ENCODE data around the gene GLIPR1L2.
"Not testable (repeated sequence)": the region's sequence is repeated elsewhere in the genome, so short reads cannot be mapped to it uniquely, and the experiment has no call there.

The GLIPR1L2 gene

GRCh38 chr12:75390899-75391538, at the start of gene GLIPR1L2:
TSS of gene GLIPR1L2 (plus strand) at chr12:75391089. CDS start at chr12:75391117, 28 bp downstream.
- Histone ChIP-seq H3K4me2 (ENCODE audit: low read depth, low read length) (peak within 1 kb of the TSS; percentile 91), H3K4me3 (ENCODE audit: low read length) (peak within 1 kb of the TSS; percentile 85), H3K9ac (ENCODE audit: low read length) (peak within 1 kb of the TSS; percentile 81), H3K27ac (ENCODE audit: low read length) (peak within 1 kb of the TSS; percentile 85), H3K9me3 (replicated peaks; ENCODE audit: insufficient read depth, low read length) (no peaks in the 10 kb centered on the region), H4K20me1 (ENCODE audit: insufficient read depth, low read length) (no peaks in the 10 kb centered on the region), H3F3A (ENCODE audit: insufficient read depth, low read length) (peaks cover 24% of the 10 kb centered on the region), H3K9me2 (replicated peaks; ENCODE audit: insufficient read depth, low read length) (no peaks in the 10 kb centered on the region), H3K79me2 (ENCODE audit: low read length) (0 out of 2 replicates have a peak, but pooled peaks cover 7% of the 10 kb centered on the region), H3K4me1 (ENCODE audit: low read length) (peaks cover 15% of the 10 kb centered on the region), H3K27me3 (replicated peaks; ENCODE audit: insufficient read depth, low read length) (no peaks in the 10 kb centered on the region), H2AFZ (ENCODE audit: low read length) (peak within 1 kb of the TSS; percentile 97), H3K36me3 (replicated peaks; ENCODE audit: insufficient read depth, low read length) (no peaks in the 10 kb centered on the region)
- DNase-seq = peak; percentile 98
- TF ChIP-seq CTCF (IDR thresholded peaks at IDR 0.05; ENCODE audit: low read length) (peak; percentile 92), EZH2 (optimal IDR thresholded peaks at IDR 0.05; ENCODE audit: low read depth, low read length) (no peak)

- peaks cover 4% of the 10 kb centered on the region; the same call in 1 of the 2 replicates for H3F3A ChIP-seq (ENCODE audit: insufficient read depth, low read length)
- no peak for DNase-seq
- H3K4me2 ChIP-seq (ENCODE audit: low read depth, low read length) = no peak overlapping the region
- H3K9me2 ChIP-seq (replicated peaks; ENCODE audit: insufficient read depth, low read length) = no peaks in the 10 kb centered on the region
- H3K79me2 ChIP-seq (ENCODE audit: low read length) = no peaks in the 10 kb centered on the region
- H3K4me1 ChIP-seq (ENCODE audit: low read length) = peaks cover 4% of the 10 kb centered on the region; the same call in 1 of the 2 replicates
- TF ChIP-seq EZH2 (optimal IDR thresholded peaks at IDR 0.05; ENCODE audit: low read depth, low read length) (no peak), EZH2phosphoT487 (IDR thresholded peaks at IDR 0.05; ENCODE audit: low read length) (no peak), CTCF (IDR thresholded peaks at IDR 0.05; ENCODE audit: low read length) (no peak)
- no peak overlapping the region for H3K4me3 ChIP-seq (ENCODE audit: low read length)
- H2AFZ ChIP-seq (ENCODE audit: low read length) = no peak overlapping the region
- no peaks in the 10 kb centered on the region for H4K20me1 ChIP-seq (ENCODE audit: insufficient read depth, low read length)
- H3K27me3 ChIP-seq (replicated peaks; ENCODE audit: insufficient read depth, low read length) = no peaks in the 10 kb centered on the region
- no peaks in the 10 kb centered on the region for H3K9me3 ChIP-seq (replicated peaks; ENCODE audit: insufficient read depth, low read length)
- H3K27ac ChIP-seq (ENCODE audit: low read length) = no peak overlapping the region
- no peak overlapping the region for H3K9ac ChIP-seq (ENCODE audit: low read length)
- no peaks in the 10 kb centered on the region for H3K36me3 ChIP-seq (replicated peaks; ENCODE audit: insufficient read depth, low read length)
These were observed 49.0 kb upstream of the GLIPR1L2 start for GRCh38 chr12:75341873-75342272.

GRCh38 chr12:75345531-75345930, 45.4 kb upstream of the GLIPR1L2 start:
- no peaks in the 10 kb centered on the region for H3K9me3 ChIP-seq (replicated peaks; ENCODE audit: insufficient read depth, low read length)
- H3K4me2 ChIP-seq (ENCODE audit: low read depth, low read length) = no peak overlapping the region
- no peak for TF ChIP-seq EZH2 (optimal IDR thresholded peaks at IDR 0.05; ENCODE audit: low read depth, low read length)
- TF ChIP-seq CTCF (IDR thresholded peaks at IDR 0.05; ENCODE audit: low read length) = no peak
- no peak for TF ChIP-seq EZH2phosphoT487 (IDR thresholded peaks at IDR 0.05; ENCODE audit: low read length)
- H3K79me2 ChIP-seq (ENCODE audit: low read length) = no peaks in the 10 kb centered on the region
- DNase-seq = no peak
- H2AFZ ChIP-seq (ENCODE audit: low read length) = no peak overlapping the region
- no peaks in the 10 kb centered on the region for H3K4me1 ChIP-seq (ENCODE audit: low read length)
- no peaks in the 10 kb centered on the region for H3K27me3 ChIP-seq (replicated peaks; ENCODE audit: insufficient read depth, low read length)
- H3K4me3 ChIP-seq (ENCODE audit: low read length) = no peak overlapping the region
- no peaks in the 10 kb centered on the region for H3K36me3 ChIP-seq (replicated peaks; ENCODE audit: insufficient read depth, low read length)
- no peak overlapping the region for H3K27ac ChIP-seq (ENCODE audit: low read length)
- H3F3A ChIP-seq (ENCODE audit: insufficient read depth, low read length) = no peaks in the 10 kb centered on the region
- H4K20me1 ChIP-seq (ENCODE audit: insufficient read depth, low read length) = no peaks in the 10 kb centered on the region
- no peak overlapping the region for H3K9ac ChIP-seq (ENCODE audit: low read length)
- H3K9me2 ChIP-seq (replicated peaks; ENCODE audit: insufficient read depth, low read length) = no peaks in the 10 kb centered on the region

- not testable (repeated sequence) for H3K9me3 ChIP-seq (replicated peaks; ENCODE audit: insufficient read depth, low read length); H3K27ac ChIP-seq (ENCODE audit: low read length); H3F3A ChIP-seq (ENCODE audit: insufficient read depth, low read length); H4K20me1 ChIP-seq (ENCODE audit: insufficient read depth, low read length); H3K9me2 ChIP-seq (replicated peaks; ENCODE audit: insufficient read depth, low read length); H3K4me1 ChIP-seq (ENCODE audit: low read length); H3K9ac ChIP-seq (ENCODE audit: low read length); H3K36me3 ChIP-seq (replicated peaks; ENCODE audit: insufficient read depth, low read length); H3K79me2 ChIP-seq (ENCODE audit: low read length); DNase-seq; H3K4me3 ChIP-seq (ENCODE audit: low read length); H2AFZ ChIP-seq (ENCODE audit: low read length); H3K27me3 ChIP-seq (replicated peaks; ENCODE audit: insufficient read depth, low read length); H3K4me2 ChIP-seq (ENCODE audit: low read depth, low read length)
These were observed 44.7 kb upstream of the GLIPR1L2 start for GRCh38 chr12:75346215-75346614.

Measured in MM.1S (cell line).